Measurements from ENCODE around the gene BCL6. TPM values are rescaled to one million over a fixed set of nuclear protein-coding genes. Genes with fewer than 3 reads are reported as not detected.

The BCL6 gene
- total and polyA plus RNA-seq, 8 donors, result 12.6 to 160 (median 16.3) TPM

GRCh38 chr3:187762792-187763191, 17.5 kb upstream of the BCL6 start:
- TF ChIP-seq CTCF (IDR thresholded peaks at IDR 0.05), result no peak
- DNase-seq, result no peak
- intact Hi-C loops (cut with DNase I), result no loop called here
- H3K27me3 ChIP-seq, result no peaks in the 10 kb centered on the region
- no peaks in the 10 kb centered on the region for H3K36me3 ChIP-seq
- no peak overlapping the region for H3K27ac ChIP-seq
- no peak overlapping the region for H3K4me3 ChIP-seq
- no peak for ATAC-seq
- no peaks in the 10 kb centered on the region for H3K9me3 ChIP-seq
- peaks cover 0 to 7% of the 10 kb centered on the region in 2 donors for H3K4me1 ChIP-seq

DNA sequence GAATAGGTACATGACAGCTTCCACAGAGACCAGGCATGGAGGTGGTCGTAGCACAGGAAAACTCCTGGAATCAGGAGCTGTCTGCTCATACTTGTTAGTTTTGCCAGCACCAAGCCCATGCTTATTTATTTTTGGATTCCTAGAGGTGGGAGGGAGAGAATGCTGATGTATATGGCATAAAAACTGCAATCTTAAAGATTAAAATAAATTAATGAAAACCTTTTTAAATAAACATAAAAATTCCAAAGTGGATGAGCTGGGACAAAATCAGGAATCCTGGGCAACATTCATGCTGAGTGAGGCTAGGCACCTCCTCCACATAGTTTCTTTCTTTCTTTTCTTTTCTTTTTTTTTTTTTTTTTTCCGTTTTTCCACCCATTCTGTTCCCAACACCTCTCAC, 14.3 kb upstream of the BCL6 start:
- ATAC-seq, result no peak
- no peak for TF ChIP-seq CTCF (IDR thresholded peaks at IDR 0.05)
- no peak for DNase-seq
- intact Hi-C loops (cut with DNase I), result no loop called here
- H3K27ac ChIP-seq, result no peak overlapping the region
- no peaks in the 10 kb centered on the region for H3K36me3 ChIP-seq
- no peaks in the 10 kb centered on the region for H3K9me3 ChIP-seq
- H3K27me3 ChIP-seq, result no peaks in the 10 kb centered on the region
- H3K4me3 ChIP-seq, result no peak overlapping the region
- H3K4me1 ChIP-seq, result peaks cover 0 to 7% of the 10 kb centered on the region in 2 donors

- intact Hi-C loops (cut with DNase I), result no loop called here
Observed at GRCh38 chr3:187758318-187758955, 13.2 kb upstream of the BCL6 start.

DNA sequence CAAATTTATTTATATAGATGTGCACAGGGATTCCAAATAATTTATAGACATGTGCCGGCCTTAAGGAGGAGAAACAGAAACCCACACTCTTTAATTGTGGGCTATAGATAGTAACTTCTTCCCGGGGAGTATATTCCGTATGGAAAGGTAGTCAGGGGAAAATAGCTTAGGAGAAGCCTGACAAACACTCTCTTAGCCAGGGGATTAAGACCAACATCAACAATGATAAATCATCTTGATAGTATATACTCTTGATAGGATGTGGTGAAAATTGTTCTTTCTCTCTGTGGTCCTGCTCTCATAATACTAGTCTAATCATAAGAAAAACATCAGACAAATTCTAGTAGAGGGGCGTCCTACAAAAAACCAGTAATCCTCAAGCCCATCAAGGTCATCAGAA, 8.2 kb upstream of the BCL6 start:
- Histone ChIP-seq H3K4me1 (peaks cover 3 to 33% of the 10 kb centered on the region in 2 donors), H3K27ac (no peak overlapping the region), H3K36me3 (no peaks in the 10 kb centered on the region), H3K9me3 (no peaks in the 10 kb centered on the region), H3K27me3 (no peaks in the 10 kb centered on the region), H3K4me3 (no peak overlapping the region)
- DNase-seq (no peak), ATAC-seq (no peak)
- TF ChIP-seq CTCF (IDR thresholded peaks at IDR 0.05), result no peak
- intact Hi-C loops (cut with DNase I), result no loop called here

More at GRCh38 chr3:187758318-187758955, 13.2 kb upstream of the BCL6 start:
- no peak for TF ChIP-seq CTCF (IDR thresholded peaks at IDR 0.05)
- H3K4me1 ChIP-seq, result peaks cover 0 to 7% of the 10 kb centered on the region in 2 donors
- H3K27me3 ChIP-seq, result no peaks in the 10 kb centered on the region
- H3K36me3 ChIP-seq, result no peaks in the 10 kb centered on the region
- ATAC-seq (no peak), DNase-seq (no peak)
- no peak overlapping the region for H3K4me3 ChIP-seq
- no peak overlapping the region for H3K27ac ChIP-seq
- no peaks in the 10 kb centered on the region for H3K9me3 ChIP-seq

- H3K4me1 ChIP-seq, result peaks cover 3 to 53% of the 10 kb centered on the region in 2 donors
- ATAC-seq (peak; percentile 27), DNase-seq (peak in 2 of 4 donors; percentile 36 to 48)
- peak overlapping the region; percentile 43 to 60 for H3K27ac ChIP-seq
- H3K36me3 ChIP-seq, result no peaks in the 10 kb centered on the region
- H3K4me3 ChIP-seq, result peak overlapping the region; percentile 2 to 14
- intact Hi-C loops (cut with DNase I), result no loop called here
- no peaks in the 10 kb centered on the region for H3K27me3 ChIP-seq
- no peaks in the 10 kb centered on the region for H3K9me3 ChIP-seq
- no peak for TF ChIP-seq CTCF (IDR thresholded peaks at IDR 0.05)
Observed at GRCh38 chr3:187750513-187751123, 5.3 kb upstream of the BCL6 start.
